NB4 (cell line): ENCODE data around the gene RIPOR3.

Source experiments
- DNase-seq: peaks from one replicate; pipeline ENCODE4 v3.0.0; 2010; ENCODE audit warnings: low read depth
- H3K4me3 ChIP-seq: one replicate; pipeline ENCODE4 v1.5.1; 2011; ENCODE audit warnings: mild to moderate bottlenecking, low read depth, low read length, moderate library complexity
- CTCF ChIP-seq: IDR thresholded peaks from one replicate; pipeline ENCODE4 v1.5.1; 2012; ENCODE audit warnings: low read depth, low read length
- MAX ChIP-seq: IDR thresholded peaks from 2 replicates; pipeline ENCODE4 v1.6.1; 2011; ENCODE audit warnings: low read depth, low read length
- MYC ChIP-seq: IDR thresholded peaks from 2 replicates; pipeline ENCODE4 v1.6.1; 2011; ENCODE audit warnings: low read depth, low read length
- POLR2A ChIP-seq: IDR thresholded peaks from 2 replicates; pipeline ENCODE4 v1.6.1; 2011; ENCODE audit warnings: mild to moderate bottlenecking; ENCODE audit not compliant: insufficient read length; ENCODE audit errors: extremely low read depth

The RIPOR3 gene

GRCh38 chr20:50559856-50560638, 131.3 kb downstream of the RIPOR3 start:
- TF ChIP-seq POLR2A (no peak), MAX (no peak), MYC (no peak), CTCF (no peak)
- DNase-seq = no peak
- no peak overlapping the region for H3K4me3 ChIP-seq

GRCh38 chr20:50559149-50559548, 132.2 kb downstream of the RIPOR3 start:
- TF ChIP-seq POLR2A = no peak
- TF ChIP-seq CTCF = no peak
- TF ChIP-seq MYC = no peak
- no peak for TF ChIP-seq MAX
- DNase-seq = no peak
- no peak overlapping the region for H3K4me3 ChIP-seq

- TF ChIP-seq POLR2A = no peak
- no peak for TF ChIP-seq MAX
- TF ChIP-seq MYC = no peak
- no peak for TF ChIP-seq CTCF
- DNase-seq = no peak
These were observed 132.8 kb downstream of the RIPOR3 start for GRCh38 chr20:50558483-50558925.

GRCh38 chr20:50557549-50558134, 133.7 kb downstream of the RIPOR3 start:
- H3K4me3 ChIP-seq = no peak overlapping the region
- no peak for TF ChIP-seq POLR2A
- no peak for TF ChIP-seq MYC
- TF ChIP-seq MAX = no peak
- TF ChIP-seq CTCF = no peak
- no peak for DNase-seq

More at GRCh38 chr20:50558483-50558925, 132.8 kb downstream of the RIPOR3 start:
- H3K4me3 ChIP-seq = no peak overlapping the region

GRCh38 chr20:50555662-50556061, 135.7 kb downstream of the RIPOR3 start:
- no peak for TF ChIP-seq MYC
- no peak for TF ChIP-seq MAX
- TF ChIP-seq POLR2A = no peak
- TF ChIP-seq CTCF = no peak
- no peak for DNase-seq
- no peak overlapping the region for H3K4me3 ChIP-seq
